Transverse colon (tissue), 4 donors: ENCODE results near the gene ACP4.

Experiments
- POLR2AphosphoS5 ChIP-seq, 3 donors: sonication (generic); formaldehyde crosslinking; IDR thresholded peaks; one replicate each; pipeline ENCODE4 v1.6.1; 2016; ENCODE audit warnings: antibody characterized with exemption in 3 of 3
- TF ChIP-seq, protein P1 (sequence below), 5 experiments: fragments of 200-600 bp in 3 of 5; fragments of 450-650 bp in 2 of 5; sonication (generic) in 3 of 5; IDR thresholded peaks; 1 replicate in 2 of 5; 2 replicates in 3 of 5; pipeline ENCODE4 v1.5.1; 2016 to 2017; ENCODE audit warnings: antibody characterized with exemption in 5 of 5, inconsistent platforms in 3 of 5, mild to moderate bottlenecking in 2 of 5, moderate library complexity in 1 of 5

DNA sequence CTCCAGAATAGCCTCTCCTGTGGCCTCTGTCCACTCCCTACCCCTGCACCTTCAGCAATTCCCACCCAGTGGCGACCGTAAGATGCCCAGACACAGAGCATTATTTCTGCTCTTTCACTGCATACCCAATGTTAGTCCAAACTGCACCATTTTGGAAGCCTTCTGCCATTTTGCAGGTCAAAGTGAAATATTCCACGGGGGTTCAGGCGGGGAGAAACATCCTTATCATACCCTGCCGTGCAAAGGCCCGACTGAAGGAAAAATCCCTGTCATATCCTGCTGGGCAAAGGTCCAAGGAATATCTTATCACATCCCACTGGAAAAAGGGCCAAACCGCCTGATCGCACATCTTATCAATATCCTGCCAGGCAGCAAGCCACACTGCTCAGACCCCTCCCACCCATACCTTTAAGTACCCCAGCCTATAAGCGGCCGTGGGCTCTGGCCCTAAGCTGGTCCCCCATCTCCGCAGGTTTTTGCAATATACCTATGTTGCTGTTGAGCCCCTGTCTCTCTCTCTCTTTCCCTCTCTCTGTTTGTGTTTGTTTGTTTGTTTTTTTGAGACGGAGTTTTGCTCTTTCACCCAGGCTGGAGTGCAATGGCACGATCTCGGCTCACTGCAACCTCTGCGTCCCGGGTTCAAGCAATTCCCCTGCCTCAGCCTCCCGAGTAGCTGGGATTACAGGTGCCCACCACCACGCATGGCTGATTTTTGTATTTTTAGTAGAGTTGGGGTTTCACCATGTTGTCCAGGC lies 48.9 kb upstream of the ACP4 start:
- TF ChIP-seq, protein P1, sequence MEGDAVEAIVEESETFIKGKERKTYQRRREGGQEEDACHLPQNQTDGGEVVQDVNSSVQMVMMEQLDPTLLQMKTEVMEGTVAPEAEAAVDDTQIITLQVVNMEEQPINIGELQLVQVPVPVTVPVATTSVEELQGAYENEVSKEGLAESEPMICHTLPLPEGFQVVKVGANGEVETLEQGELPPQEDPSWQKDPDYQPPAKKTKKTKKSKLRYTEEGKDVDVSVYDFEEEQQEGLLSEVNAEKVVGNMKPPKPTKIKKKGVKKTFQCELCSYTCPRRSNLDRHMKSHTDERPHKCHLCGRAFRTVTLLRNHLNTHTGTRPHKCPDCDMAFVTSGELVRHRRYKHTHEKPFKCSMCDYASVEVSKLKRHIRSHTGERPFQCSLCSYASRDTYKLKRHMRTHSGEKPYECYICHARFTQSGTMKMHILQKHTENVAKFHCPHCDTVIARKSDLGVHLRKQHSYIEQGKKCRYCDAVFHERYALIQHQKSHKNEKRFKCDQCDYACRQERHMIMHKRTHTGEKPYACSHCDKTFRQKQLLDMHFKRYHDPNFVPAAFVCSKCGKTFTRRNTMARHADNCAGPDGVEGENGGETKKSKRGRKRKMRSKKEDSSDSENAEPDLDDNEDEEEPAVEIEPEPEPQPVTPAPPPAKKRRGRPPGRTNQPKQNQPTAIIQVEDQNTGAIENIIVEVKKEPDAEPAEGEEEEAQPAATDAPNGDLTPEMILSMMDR (IDR thresholded peaks at IDR 0.05), result no peak
- no peak for TF ChIP-seq POLR2AphosphoS5 (IDR thresholded peaks at IDR 0.05)
